NB4 (cell line): Measurements from ENCODE around the gene CNTN4.

Experiments
- DNase-seq: peaks from one replicate; pipeline ENCODE4 v3.0.0; 2010; ENCODE audit warnings: low read depth
- H3K4me3 ChIP-seq: one replicate; pipeline ENCODE4 v1.5.1; 2011; ENCODE audit warnings: mild to moderate bottlenecking, low read depth, low read length, moderate library complexity
- MYC ChIP-seq: IDR thresholded peaks from 2 replicates; pipeline ENCODE4 v1.6.1; 2011; ENCODE audit warnings: low read depth, low read length
- POLR2A ChIP-seq: IDR thresholded peaks from 2 replicates; pipeline ENCODE4 v1.6.1; 2011; ENCODE audit warnings: mild to moderate bottlenecking; ENCODE audit not compliant: insufficient read length; ENCODE audit errors: extremely low read depth
- TF ChIP-seq, protein P1 (sequence below): IDR thresholded peaks from 2 replicates; pipeline ENCODE4 v1.6.1; 2011; ENCODE audit warnings: low read depth, low read length
- TF ChIP-seq, protein P2 (sequence below): IDR thresholded peaks from one replicate; pipeline ENCODE4 v1.5.1; 2012; ENCODE audit warnings: low read depth, low read length

CNTN4 gene

GRCh38 chr3:2920103-2920502, 821.4 kb downstream of the CNTN4 start:
- TF ChIP-seq, protein P1, sequence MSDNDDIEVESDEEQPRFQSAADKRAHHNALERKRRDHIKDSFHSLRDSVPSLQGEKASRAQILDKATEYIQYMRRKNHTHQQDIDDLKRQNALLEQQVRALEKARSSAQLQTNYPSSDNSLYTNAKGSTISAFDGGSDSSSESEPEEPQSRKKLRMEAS: no peak
- TF ChIP-seq POLR2A: no peak
- no peak for TF ChIP-seq MYC
- TF ChIP-seq, protein P2, sequence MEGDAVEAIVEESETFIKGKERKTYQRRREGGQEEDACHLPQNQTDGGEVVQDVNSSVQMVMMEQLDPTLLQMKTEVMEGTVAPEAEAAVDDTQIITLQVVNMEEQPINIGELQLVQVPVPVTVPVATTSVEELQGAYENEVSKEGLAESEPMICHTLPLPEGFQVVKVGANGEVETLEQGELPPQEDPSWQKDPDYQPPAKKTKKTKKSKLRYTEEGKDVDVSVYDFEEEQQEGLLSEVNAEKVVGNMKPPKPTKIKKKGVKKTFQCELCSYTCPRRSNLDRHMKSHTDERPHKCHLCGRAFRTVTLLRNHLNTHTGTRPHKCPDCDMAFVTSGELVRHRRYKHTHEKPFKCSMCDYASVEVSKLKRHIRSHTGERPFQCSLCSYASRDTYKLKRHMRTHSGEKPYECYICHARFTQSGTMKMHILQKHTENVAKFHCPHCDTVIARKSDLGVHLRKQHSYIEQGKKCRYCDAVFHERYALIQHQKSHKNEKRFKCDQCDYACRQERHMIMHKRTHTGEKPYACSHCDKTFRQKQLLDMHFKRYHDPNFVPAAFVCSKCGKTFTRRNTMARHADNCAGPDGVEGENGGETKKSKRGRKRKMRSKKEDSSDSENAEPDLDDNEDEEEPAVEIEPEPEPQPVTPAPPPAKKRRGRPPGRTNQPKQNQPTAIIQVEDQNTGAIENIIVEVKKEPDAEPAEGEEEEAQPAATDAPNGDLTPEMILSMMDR: no peak
- no peak overlapping the region for H3K4me3 ChIP-seq
- no peak for DNase-seq

GRCh38 chr3:2921452-2921851, 822.8 kb downstream of the CNTN4 start:
- DNase-seq: no peak
- TF ChIP-seq, protein P1: no peak

GRCh38 chr3:2921903-2922302, 823.2 kb downstream of the CNTN4 start:
- peak; percentile 33 for DNase-seq
- TF ChIP-seq, protein P2: peak; percentile 26
- TF ChIP-seq, protein P1: no peak
- no peak overlapping the region for H3K4me3 ChIP-seq

More at GRCh38 chr3:2921452-2921851, 822.8 kb downstream of the CNTN4 start:
- no peak overlapping the region for H3K4me3 ChIP-seq

DNA sequence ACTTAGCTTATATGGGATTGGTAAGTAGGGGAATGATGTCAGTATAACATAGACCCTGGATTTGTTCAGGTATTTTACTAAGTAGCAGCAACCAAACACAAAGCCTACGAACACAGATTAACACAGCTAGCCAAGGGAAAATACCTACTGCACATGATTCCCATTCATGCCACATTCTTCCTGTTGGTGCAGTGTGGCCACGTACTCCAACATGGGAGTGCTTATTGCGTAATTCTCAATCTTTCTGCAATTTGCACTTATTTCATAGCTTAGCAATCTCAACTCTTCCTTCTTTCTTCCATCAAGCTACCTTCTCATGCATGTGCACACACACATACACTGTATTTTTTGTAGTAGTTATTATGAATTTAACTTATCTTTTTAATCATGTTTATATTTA, 824.7 kb downstream of the CNTN4 start:
- H3K4me3 ChIP-seq: no peak overlapping the region
- DNase-seq: peak; percentile 7
- TF ChIP-seq MYC (no peak), POLR2A (no peak)
- TF ChIP-seq, protein P1: no peak
- TF ChIP-seq, protein P2: no peak

- no peak for DNase-seq
- no peak overlapping the region for H3K4me3 ChIP-seq
- TF ChIP-seq, protein P2: no peak
- no peak for TF ChIP-seq MYC
- no peak for TF ChIP-seq POLR2A
- TF ChIP-seq, protein P1: no peak
Measured at GRCh38 chr3:2927259-2927658, 828.6 kb downstream of the CNTN4 start.

DNA sequence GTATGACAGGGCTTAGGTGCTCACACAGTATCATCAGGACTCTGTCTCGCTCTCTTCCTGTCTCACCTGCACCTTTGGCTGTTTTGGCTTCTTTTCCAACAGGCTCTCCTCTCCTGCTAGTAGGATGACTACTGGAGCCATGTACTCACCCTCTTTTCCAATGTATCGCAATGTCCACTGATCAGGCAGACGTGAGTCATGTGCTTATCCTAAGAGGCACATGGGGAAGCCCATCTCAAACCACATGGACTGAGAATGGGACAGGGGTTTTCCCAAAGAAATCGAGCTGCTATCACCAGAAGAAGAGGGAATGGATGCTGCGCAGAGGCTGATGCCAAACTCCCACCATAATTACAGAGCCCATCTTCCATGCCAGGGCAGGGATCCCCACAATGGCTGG, 830.9 kb downstream of the CNTN4 start:
- DNase-seq: no peak
- TF ChIP-seq, protein P1: no peak
- TF ChIP-seq MYC: no peak
- TF ChIP-seq POLR2A: no peak
- TF ChIP-seq, protein P2: no peak
- H3K4me3 ChIP-seq: no peak overlapping the region
